Chondrocyte (in vitro differentiated cells): ENCODE results near the gene RPL37A. TPM values are rescaled to one million over a fixed set of nuclear protein-coding genes. Genes with fewer than 3 reads are reported as not detected.

Experiments used
- DNase-seq: peaks from one replicate; pipeline ENCODE4 v3.0.0; 2021; ENCODE audit warnings: mixed read lengths, low spot score
- H3K27ac Mint-ChIP-seq: one replicate; pipeline ENCODE4 v1.8.0; 2021; ENCODE audit warnings: mild to moderate bottlenecking, moderate library complexity, mixed read lengths; ENCODE audit not compliant: unreplicated experiment
- H3K27me3 Mint-ChIP-seq: 2 replicates; pipeline ENCODE4 v1.8.0; 2021; ENCODE audit warnings: low read depth, mixed read lengths
- H3K36me3 Mint-ChIP-seq: 2 replicates; pipeline ENCODE4 v1.8.0; 2021; ENCODE audit warnings: low read depth, mixed read lengths
- H3K4me1 Mint-ChIP-seq: 2 replicates; pipeline ENCODE4 v1.8.0; 2021; ENCODE audit warnings: low read depth, mild to moderate bottlenecking, mixed read lengths
- H3K4me3 Mint-ChIP-seq: one replicate; pipeline ENCODE4 v1.8.0; 2021; ENCODE audit warnings: mild to moderate bottlenecking, moderate library complexity, mixed read lengths; ENCODE audit not compliant: unreplicated experiment
- H3K9me3 Mint-ChIP-seq: 2 replicates; pipeline ENCODE4 v1.8.0; 2021; ENCODE audit warnings: low read depth, mixed read lengths
- CTCF ChIP-seq: fragments of 200-600 bp; sonication (generic); IDR thresholded peaks from 2 replicates; pipeline ENCODE4 v1.5.0; 2021; ENCODE audit warnings: antibody characterized with exemption, mild to moderate bottlenecking, moderate library complexity
- total RNA-seq: library from RNA; stranded (reverse); gene quantifications from 3 replicates; pipeline ENCODE4 v1.2.1, GENCODE V29; 2021

Gene RPL37A
- total RNA-seq, 1 donor from 2014 or later: 2,049 TPM

- Mint-ChIP-seq H3K27me3 (no peaks in the 10 kb centered on the region), H3K9me3 (no peaks in the 10 kb centered on the region), H3K27ac (no peak overlapping the region), H3K36me3 (peaks cover 17% of the 10 kb centered on the region), H3K4me1 (no peaks in the 10 kb centered on the region), H3K4me3 (no peak overlapping the region)
- DNase-seq: no peak
- no peak for TF ChIP-seq CTCF
These were observed 23.5 kb upstream of the RPL37A start for GRCh38 chr2:216474925-216475670.

GRCh38 chr2:216475767-216476166, 22.9 kb upstream of the RPL37A start:
- H3K27ac Mint-ChIP-seq: no peak overlapping the region
- H3K9me3 Mint-ChIP-seq: no peaks in the 10 kb centered on the region
- H3K27me3 Mint-ChIP-seq: no peaks in the 10 kb centered on the region
- H3K36me3 Mint-ChIP-seq: peaks cover 19% of the 10 kb centered on the region
- no peak for TF ChIP-seq CTCF
- no peaks in the 10 kb centered on the region for H3K4me1 Mint-ChIP-seq
- H3K4me3 Mint-ChIP-seq: no peak overlapping the region
- DNase-seq: no peak

GRCh38 chr2:216477283-216478035, 21.2 kb upstream of the RPL37A start:
- Mint-ChIP-seq H3K4me1 (no peaks in the 10 kb centered on the region), H3K27ac (no peak overlapping the region), H3K9me3 (no peaks in the 10 kb centered on the region), H3K4me3 (no peak overlapping the region), H3K27me3 (no peaks in the 10 kb centered on the region), H3K36me3 (peaks cover 26% of the 10 kb centered on the region)
- no peak for DNase-seq
- TF ChIP-seq CTCF: no peak

- H3K27me3 Mint-ChIP-seq: no peaks in the 10 kb centered on the region
- H3K4me3 Mint-ChIP-seq: no peak overlapping the region
- H3K36me3 Mint-ChIP-seq: peaks cover 31% of the 10 kb centered on the region
- DNase-seq: no peak
- no peaks in the 10 kb centered on the region for H3K9me3 Mint-ChIP-seq
- TF ChIP-seq CTCF: no peak
- no peaks in the 10 kb centered on the region for H3K4me1 Mint-ChIP-seq
- no peak overlapping the region for H3K27ac Mint-ChIP-seq
These were observed 20.5 kb upstream of the RPL37A start for GRCh38 chr2:216478151-216478550.

- Mint-ChIP-seq H3K27ac (no peak overlapping the region), H3K9me3 (no peaks in the 10 kb centered on the region), H3K27me3 (no peaks in the 10 kb centered on the region), H3K4me3 (no peak overlapping the region), H3K36me3 (peaks cover 29% of the 10 kb centered on the region), H3K4me1 (no peaks in the 10 kb centered on the region)
- TF ChIP-seq CTCF: no peak
- DNase-seq: no peak
These were observed 19.9 kb upstream of the RPL37A start for GRCh38 chr2:216478791-216479190.
